Measurements from ENCODE around the gene PTX4.

Gene PTX4

GRCh38 chr16:1475552-1476114 is 13.1 kb downstream of the PTX4 start:
- no peak for TF ChIP-seq CTCF (IDR thresholded peaks at IDR 0.05)

GRCh38 chr16:1474796-1475551 is 13.8 kb downstream of the PTX4 start, which contains the start of gene CLCN7:
Gene CLCN7 (minus strand): TSS chr16:1475028. CDS start chr16:1474974, 54 bp downstream.
- TF ChIP-seq CTCF (IDR thresholded peaks at IDR 0.05): no peak

- TF ChIP-seq CTCF (IDR thresholded peaks at IDR 0.05): no peak
Measured at GRCh38 chr16:1474082-1474795, 14.5 kb downstream of the PTX4 start.

DNA sequence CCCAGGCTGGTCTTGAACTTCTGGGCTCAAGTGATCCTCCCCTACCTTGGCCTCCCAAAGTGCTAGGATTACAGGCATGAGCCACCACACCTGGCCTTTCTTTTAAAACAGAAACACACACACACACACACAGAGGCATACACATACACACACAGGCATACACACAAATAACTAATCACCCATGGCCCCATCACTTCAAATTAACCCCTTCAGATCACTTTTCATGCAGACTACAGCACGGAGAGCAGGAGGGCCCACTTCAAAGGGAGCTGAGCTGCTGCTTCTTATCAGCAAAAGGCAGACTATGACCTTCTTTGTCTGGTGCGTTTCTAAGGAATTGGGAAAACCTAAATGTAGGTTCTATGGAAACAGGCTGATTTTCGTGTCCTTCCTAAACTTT is 15.8 kb downstream of the PTX4 start:
- no peak for TF ChIP-seq CTCF (IDR thresholded peaks at IDR 0.05)

- no peak for TF ChIP-seq CTCF (IDR thresholded peaks at IDR 0.05)
Measured at GRCh38 chr16:1471569-1472194, 17.1 kb downstream of the PTX4 start.

GRCh38 chr16:1470481-1471251 is 18.1 kb downstream of the PTX4 start:
- no peak for TF ChIP-seq CTCF (IDR thresholded peaks at IDR 0.05)

DNA sequence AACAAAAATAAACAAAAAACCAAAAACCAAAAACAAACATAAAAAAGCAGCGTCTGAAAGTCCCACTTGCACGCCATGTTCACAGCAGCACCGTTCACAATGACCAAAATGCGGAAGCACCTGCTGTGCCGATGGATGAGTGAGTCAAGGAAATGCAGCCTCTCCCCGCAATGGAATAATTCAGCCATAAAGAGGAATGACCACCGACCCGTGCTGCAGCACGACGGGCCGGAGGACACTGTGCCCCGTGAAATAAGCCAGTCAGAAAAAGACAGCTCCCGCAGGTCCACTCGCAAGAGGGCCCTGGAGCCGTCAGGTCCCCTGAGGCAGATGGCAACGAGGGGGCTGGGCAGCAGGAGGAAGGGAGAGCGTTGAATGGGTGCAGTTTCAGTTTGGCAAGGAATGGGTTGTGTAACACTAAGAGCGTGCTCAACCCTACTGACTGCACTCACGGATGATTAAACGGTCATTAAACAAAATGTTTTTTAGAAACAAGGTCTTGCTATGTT is 19.0 kb downstream of the PTX4 start:
- no peak for TF ChIP-seq CTCF (IDR thresholded peaks at IDR 0.05)
